ENCODE data around the gene ULBP3. TPM values are rescaled to one million over a fixed set of nuclear protein-coding genes. Genes with fewer than 3 reads are reported as not detected.
"Not testable (repeated sequence)": the region's sequence is repeated elsewhere in the genome, so short reads cannot be mapped to it uniquely, and the experiment has no call there.

Gene ULBP3
- total and polyA plus RNA-seq, 2 donors from 2014 or later, result 0.71 to 5.0 TPM

GRCh38 chr6:150078788-150079187, 9.9 kb upstream of the ULBP3 start:
- Histone ChIP-seq H3K9ac (ENCODE audit: low read length in 3 of 3) (no peak overlapping the region), H3K9me3 (ENCODE audit: control insufficient read depth in 2 of 3, insufficient read depth in 1 of 3, low read length in 3 of 3) (no peaks in the 10 kb centered on the region), H3K4me1 (ENCODE audit: control insufficient read depth in 2 of 3, insufficient read depth in 2 of 3, low read depth in 1 of 3, low read length in 3 of 3) (no peaks in the 10 kb centered on the region), H3K27ac (ENCODE audit: low read depth in 2 of 2, low read length in 2 of 2) (no peak overlapping the region), H3K36me3 (ENCODE audit: control insufficient read depth in 2 of 3, insufficient read depth in 3 of 3, low read length in 3 of 3) (no peaks in the 10 kb centered on the region), H3K27me3 (ENCODE audit: control insufficient read depth, insufficient read depth, low read length) (no peaks in the 10 kb centered on the region), H3K4me3 (ENCODE audit: low read length in 3 of 3) (no peak overlapping the region)
- no peak for FAIRE-seq
- no peak for TF ChIP-seq CTCF (IDR thresholded peaks at IDR 0.05; ENCODE audit: borderline replicate concordance, extremely low read depth, insufficient read depth)
- DNase-seq, result peak in 1 of 5 donors; percentile 5
- intact Hi-C loops (cut with DNase I), result no loop called here

- Histone ChIP-seq H3K9ac (ENCODE audit: low read length in 3 of 3) (no peak overlapping the region), H3K4me3 (ENCODE audit: low read length in 3 of 3) (no peak overlapping the region), H3K27ac (ENCODE audit: low read depth in 2 of 2, low read length in 2 of 2) (no peak overlapping the region), H3K9me3 (ENCODE audit: control insufficient read depth in 2 of 3, insufficient read depth in 1 of 3, low read length in 3 of 3) (no peaks in the 10 kb centered on the region), H3K36me3 (ENCODE audit: control insufficient read depth in 2 of 3, insufficient read depth in 3 of 3, low read length in 3 of 3) (no peaks in the 10 kb centered on the region), H3K4me1 (ENCODE audit: control insufficient read depth in 2 of 3, insufficient read depth in 2 of 3, low read depth in 1 of 3, low read length in 3 of 3) (no peaks in the 10 kb centered on the region), H3K27me3 (ENCODE audit: control insufficient read depth, insufficient read depth, low read length) (no peaks in the 10 kb centered on the region)
- no peak for TF ChIP-seq CTCF (IDR thresholded peaks at IDR 0.05; ENCODE audit: borderline replicate concordance, extremely low read depth, insufficient read depth)
- intact Hi-C loops (cut with DNase I), result no loop called here
- FAIRE-seq (no peak), DNase-seq (peak in 3 of 5 donors; percentile 17 to 44 (median 39))
These were observed 7.4 kb upstream of the ULBP3 start for GRCh38 chr6:150076196-150076893.

GRCh38 chr6:150075034-150075421, 6.1 kb upstream of the ULBP3 start:
- no peak for FAIRE-seq
- Histone ChIP-seq H3K9me3 (ENCODE audit: control insufficient read depth in 2 of 3, insufficient read depth in 1 of 3, low read length in 3 of 3) (no peaks in the 10 kb centered on the region), H3K27me3 (ENCODE audit: control insufficient read depth, insufficient read depth, low read length) (no peaks in the 10 kb centered on the region), H3K36me3 (ENCODE audit: control insufficient read depth in 2 of 3, insufficient read depth in 3 of 3, low read length in 3 of 3) (no peaks in the 10 kb centered on the region), H3K27ac (ENCODE audit: low read depth in 2 of 2, low read length in 2 of 2) (no peak overlapping the region), H3K9ac (ENCODE audit: low read length in 3 of 3) (no peak overlapping the region), H3K4me1 (ENCODE audit: control insufficient read depth in 2 of 3, insufficient read depth in 2 of 3, low read depth in 1 of 3, low read length in 3 of 3) (no peaks in the 10 kb centered on the region), H3K4me3 (ENCODE audit: low read length in 3 of 3) (no peak overlapping the region)
- TF ChIP-seq CTCF (IDR thresholded peaks at IDR 0.05; ENCODE audit: borderline replicate concordance, extremely low read depth, insufficient read depth), result no peak
- intact Hi-C loops (cut with DNase I), result no loop called here
- peak in 2 of 5 donors; percentile 52 to 61 for DNase-seq

GRCh38 chr6:150074396-150075033, 5.6 kb upstream of the ULBP3 start:
- H3K27ac ChIP-seq (ENCODE audit: low read depth in 2 of 2, low read length in 2 of 2); H3K4me1 ChIP-seq (ENCODE audit: control insufficient read depth in 2 of 3, insufficient read depth in 2 of 3, low read depth in 1 of 3, low read length in 3 of 3); H3K36me3 ChIP-seq (ENCODE audit: control insufficient read depth in 2 of 3, insufficient read depth in 3 of 3, low read length in 3 of 3); H3K4me3 ChIP-seq (ENCODE audit: low read length in 3 of 3); intact Hi-C loops (cut with DNase I); H3K27me3 ChIP-seq (ENCODE audit: control insufficient read depth, insufficient read depth, low read length); H3K9ac ChIP-seq (ENCODE audit: low read length in 3 of 3); FAIRE-seq; H3K9me3 ChIP-seq (ENCODE audit: control insufficient read depth in 2 of 3, insufficient read depth in 1 of 3, low read length in 3 of 3): not testable (repeated sequence)
- DNase-seq, result peak in 1 of 5 donors; percentile 25

All from kidney (tissue), 14 donors.